ENCODE results near the gene DLGAP1. TPM values are rescaled to one million over a fixed set of nuclear protein-coding genes. Genes with fewer than 3 reads are reported as not detected.

Gene DLGAP1
- total RNA-seq, 4 donors from 2014 or later, result 0.22 to 1.5 (median 0.56) TPM

DNA sequence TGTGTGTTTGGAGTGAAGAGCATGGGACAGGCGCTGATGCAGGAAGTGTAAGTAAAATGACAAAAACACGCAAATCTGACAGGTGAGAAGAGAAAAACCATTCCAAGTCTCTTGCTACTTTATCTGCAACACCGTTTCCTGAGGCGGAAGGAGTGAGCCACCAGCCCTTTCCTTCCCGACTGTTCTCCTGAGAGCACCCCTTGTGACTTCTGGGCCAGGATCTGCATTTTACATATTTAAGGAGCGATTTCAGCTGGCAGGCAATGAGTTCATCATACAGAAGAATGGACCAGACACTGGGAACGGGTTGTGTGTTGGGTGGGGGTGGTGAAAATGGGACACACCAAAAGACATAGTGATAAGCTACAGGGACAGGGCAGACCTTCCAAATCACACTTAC is 727.8 kb downstream of the DLGAP1 start:
- H3K27ac ChIP-seq, result no peak overlapping the region
- TF ChIP-seq POLR2AphosphoS5 (IDR thresholded peaks at IDR 0.05) (no peak), POLR2A (IDR thresholded peaks at IDR 0.05) (no peak), EP300 (IDR thresholded peaks at IDR 0.05) (no peak)
- TF ChIP-seq, protein P1, sequence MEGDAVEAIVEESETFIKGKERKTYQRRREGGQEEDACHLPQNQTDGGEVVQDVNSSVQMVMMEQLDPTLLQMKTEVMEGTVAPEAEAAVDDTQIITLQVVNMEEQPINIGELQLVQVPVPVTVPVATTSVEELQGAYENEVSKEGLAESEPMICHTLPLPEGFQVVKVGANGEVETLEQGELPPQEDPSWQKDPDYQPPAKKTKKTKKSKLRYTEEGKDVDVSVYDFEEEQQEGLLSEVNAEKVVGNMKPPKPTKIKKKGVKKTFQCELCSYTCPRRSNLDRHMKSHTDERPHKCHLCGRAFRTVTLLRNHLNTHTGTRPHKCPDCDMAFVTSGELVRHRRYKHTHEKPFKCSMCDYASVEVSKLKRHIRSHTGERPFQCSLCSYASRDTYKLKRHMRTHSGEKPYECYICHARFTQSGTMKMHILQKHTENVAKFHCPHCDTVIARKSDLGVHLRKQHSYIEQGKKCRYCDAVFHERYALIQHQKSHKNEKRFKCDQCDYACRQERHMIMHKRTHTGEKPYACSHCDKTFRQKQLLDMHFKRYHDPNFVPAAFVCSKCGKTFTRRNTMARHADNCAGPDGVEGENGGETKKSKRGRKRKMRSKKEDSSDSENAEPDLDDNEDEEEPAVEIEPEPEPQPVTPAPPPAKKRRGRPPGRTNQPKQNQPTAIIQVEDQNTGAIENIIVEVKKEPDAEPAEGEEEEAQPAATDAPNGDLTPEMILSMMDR (IDR thresholded peaks at IDR 0.05), result no peak
- no peak for ATAC-seq

DNA sequence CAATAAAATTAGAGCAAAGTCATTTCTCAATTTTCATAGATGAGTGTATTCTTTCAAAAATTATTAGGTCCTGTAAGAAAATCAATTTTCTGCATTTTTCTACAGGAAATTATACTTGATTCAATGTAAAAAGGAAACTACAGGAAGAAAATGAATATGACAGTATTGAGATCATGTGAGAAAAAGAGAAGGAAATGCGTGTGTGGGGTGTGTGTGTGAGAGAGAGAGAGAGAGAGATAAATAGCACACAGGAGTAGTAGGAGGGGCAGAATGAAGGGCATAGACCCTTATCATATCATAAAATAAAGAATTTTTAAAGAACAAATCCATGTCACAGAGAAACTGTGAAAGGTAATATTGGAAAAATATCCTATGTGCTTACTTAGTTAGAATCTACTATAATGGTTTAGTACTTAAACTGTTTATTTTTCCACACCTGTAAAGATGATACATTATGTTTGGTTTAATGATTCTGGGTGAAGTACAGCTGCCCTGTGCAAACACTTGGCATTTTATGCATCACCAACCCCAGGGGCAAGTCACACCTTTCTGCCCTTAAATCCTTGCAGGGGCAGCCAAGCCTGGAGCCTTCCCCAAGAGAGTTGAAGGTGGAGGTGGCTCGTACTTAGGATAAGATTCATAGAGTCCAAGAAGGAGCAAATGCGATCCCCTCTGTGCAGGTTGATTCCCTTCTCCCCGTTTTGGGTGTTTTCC is 728.7 kb downstream of the DLGAP1 start:
- WGBS, 2 donors (ENCODE audit: low coverage in 1 of 2), result 58 to 92% methylated on average over 2 of the region's 4 CpGs
- TF ChIP-seq POLR2A (IDR thresholded peaks at IDR 0.05) (no peak), EP300 (IDR thresholded peaks at IDR 0.05) (no peak), POLR2AphosphoS5 (IDR thresholded peaks at IDR 0.05) (no peak)
- TF ChIP-seq, protein P1 (IDR thresholded peaks at IDR 0.05), result no peak
- no peak overlapping the region for H3K27ac ChIP-seq
- no peak for ATAC-seq
- H3K4me3 ChIP-seq, result no peak overlapping the region
- H3K36me3 ChIP-seq, result no peaks in the 10 kb centered on the region
- no peaks in the 10 kb centered on the region for H3K9me3 ChIP-seq
- no peaks in the 10 kb centered on the region for H3K27me3 ChIP-seq
- H3K4me1 ChIP-seq, result peaks cover 0 to 26% (median 2%) of the 10 kb centered on the region in 3 donors

More for the DNA sequence above, 727.8 kb downstream of the DLGAP1 start:
- H3K4me3 ChIP-seq, result no peak overlapping the region
- H3K36me3 ChIP-seq, result no peaks in the 10 kb centered on the region
- no peaks in the 10 kb centered on the region for H3K9me3 ChIP-seq
- no peaks in the 10 kb centered on the region for H3K27me3 ChIP-seq
- 60 to 82% methylated on average over 2 to 7 of the region's 7 CpGs for WGBS, 2 donors (ENCODE audit: low coverage in 1 of 2)
- H3K4me1 ChIP-seq, result peaks cover 0 to 20% (median 2%) of the 10 kb centered on the region in 3 donors

DNA sequence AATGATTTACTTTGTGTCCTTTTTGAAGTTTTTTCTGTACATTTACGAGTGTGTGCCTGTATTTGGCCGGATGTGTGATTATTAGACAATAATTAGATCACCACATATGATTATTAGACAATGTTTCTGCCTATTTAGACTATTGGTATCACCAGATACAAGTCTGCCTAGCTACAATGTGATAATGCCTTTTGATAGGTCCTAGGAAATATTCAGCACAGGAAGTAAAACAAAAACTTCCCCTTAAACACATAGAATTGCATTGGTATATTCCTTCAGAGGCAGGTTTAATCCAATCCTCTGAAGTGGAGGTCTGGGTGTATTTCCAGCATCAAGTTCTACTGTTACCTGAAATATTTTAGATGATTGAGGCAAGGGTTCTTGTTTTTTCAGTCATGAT is 730.0 kb downstream of the DLGAP1 start:
- no peak for ATAC-seq
- Histone ChIP-seq H3K27ac (no peak overlapping the region), H3K9me3 (no peaks in the 10 kb centered on the region), H3K4me1 (peaks cover 0 to 26% (median 2%) of the 10 kb centered on the region in 3 donors), H3K27me3 (no peaks in the 10 kb centered on the region), H3K36me3 (no peaks in the 10 kb centered on the region), H3K4me3 (no peak overlapping the region)
- no peak for TF ChIP-seq EP300 (IDR thresholded peaks at IDR 0.05)
- no peak for TF ChIP-seq POLR2A (IDR thresholded peaks at IDR 0.05)
- 79 to 81% methylated on average over 2 of the region's 2 CpGs for WGBS, 2 donors (ENCODE audit: low coverage in 1 of 2)

DNA sequence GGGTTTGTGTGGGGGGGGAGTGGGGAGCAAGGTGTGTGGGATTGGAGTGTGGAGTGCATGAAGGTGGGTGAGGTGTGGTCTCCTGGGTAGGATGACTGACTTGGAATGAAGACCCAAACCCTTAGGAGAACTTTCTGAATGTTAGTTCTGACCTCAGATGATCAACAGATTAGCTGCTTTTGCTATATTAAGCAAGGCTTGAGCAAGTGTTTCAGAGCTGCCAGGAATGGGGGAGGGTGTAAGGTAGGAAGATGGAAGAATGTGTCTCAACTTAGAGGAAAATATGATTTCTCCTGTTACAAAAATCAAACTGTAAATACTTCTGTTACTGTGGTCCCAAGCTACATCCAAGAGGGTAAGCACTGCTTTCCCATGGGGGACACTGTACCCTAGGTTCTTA is 731.6 kb downstream of the DLGAP1 start:
- ATAC-seq, result no peak
- Histone ChIP-seq H3K36me3 (no peaks in the 10 kb centered on the region), H3K27ac (no peak overlapping the region), H3K4me3 (no peak overlapping the region), H3K9me3 (no peaks in the 10 kb centered on the region), H3K4me1 (peaks cover 0 to 26% (median 2%) of the 10 kb centered on the region in 3 donors), H3K27me3 (no peaks in the 10 kb centered on the region)
- TF ChIP-seq POLR2A (IDR thresholded peaks at IDR 0.05) (no peak), EP300 (IDR thresholded peaks at IDR 0.05) (no peak)

DNA sequence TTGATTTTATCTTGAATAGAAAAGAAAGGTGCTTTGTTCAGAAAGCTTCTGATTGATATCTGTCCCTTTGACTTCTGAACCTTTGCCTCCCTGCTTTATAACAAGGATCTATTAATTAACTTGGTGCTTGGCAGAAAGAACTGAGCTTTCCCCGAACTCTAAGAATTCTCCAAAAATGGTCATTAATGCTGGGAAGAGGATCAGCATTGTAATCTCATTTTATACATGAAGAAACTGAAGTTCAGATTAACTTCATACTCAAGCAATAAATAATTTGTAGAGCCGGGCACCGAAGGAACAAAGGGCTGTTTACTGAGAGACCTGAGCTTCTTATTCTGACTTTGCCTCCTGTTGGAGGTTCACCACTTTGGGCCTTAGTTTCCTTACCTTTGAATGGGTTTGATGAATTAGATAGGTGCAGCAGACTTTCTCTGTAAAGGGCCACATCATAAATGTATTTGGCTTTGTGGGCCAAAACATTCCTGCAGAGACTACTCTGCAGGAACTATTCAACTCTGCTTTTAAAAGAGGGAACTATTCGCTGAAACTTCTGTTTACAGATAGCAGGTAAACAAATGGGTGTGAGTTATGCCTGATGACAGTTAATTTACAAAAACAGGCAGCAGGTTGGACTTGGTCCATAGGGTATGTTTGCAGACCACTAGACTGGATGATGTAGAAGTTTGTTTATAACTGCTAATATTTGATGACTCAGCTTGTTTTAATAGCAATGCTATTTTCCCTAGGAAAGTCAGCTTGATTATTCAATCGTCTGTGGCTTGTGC is 732.3 kb downstream of the DLGAP1 start:
- no peaks in the 10 kb centered on the region for H3K27me3 ChIP-seq
- H3K9me3 ChIP-seq, result no peaks in the 10 kb centered on the region
- ATAC-seq, result no peak
- TF ChIP-seq, protein P1 (IDR thresholded peaks at IDR 0.05), result no peak
- TF ChIP-seq POLR2AphosphoS5 (IDR thresholded peaks at IDR 0.05), result no peak
- WGBS, 2 donors (ENCODE audit: low coverage in 1 of 2), result 18 to 22% methylated on average over 5 of the region's 5 CpGs
- no peaks in the 10 kb centered on the region for H3K36me3 ChIP-seq
- no peak overlapping the region for H3K4me3 ChIP-seq
- H3K27ac ChIP-seq, result peak overlapping the region in 2 of 4 donors; percentile 2 to 28
- H3K4me1 ChIP-seq, result peaks cover 0 to 26% (median 2%) of the 10 kb centered on the region in 3 donors

Measured in gastroesophageal sphincter (tissue), 4 donors.